Right renal cortex interstitium (tissue), 3 donors: ENCODE measurements around the gene C8A. TPM values are rescaled to one million over a fixed set of nuclear protein-coding genes. Genes with fewer than 3 reads are reported as not detected.

Experiments used
- DNase-seq, 3 donors: peaks; one replicate each; pipeline ENCODE4 v3.0.0-alpha.2; 2013; ENCODE audit warnings: low read depth in 3 of 3, low spot score in 2 of 3
- polyA plus RNA-seq, 3 donors: library from polyadenylated mRNA; unstranded; fragments of 120-200 nt; gene quantifications; one replicate each; pipeline ENCODE4 v1.2.1, GENCODE V29; 2013; ENCODE audit not compliant: insufficient read length in 3 of 3

Gene C8A
- polyA plus RNA-seq: not detected

GRCh38 chr1:56854521-56855099, at the start of gene C8A:
C8A (plus strand) TSS chr1:56854797; CDS start chr1:56854902, 105 bp downstream.
- DNase-seq: no peak

DNA sequence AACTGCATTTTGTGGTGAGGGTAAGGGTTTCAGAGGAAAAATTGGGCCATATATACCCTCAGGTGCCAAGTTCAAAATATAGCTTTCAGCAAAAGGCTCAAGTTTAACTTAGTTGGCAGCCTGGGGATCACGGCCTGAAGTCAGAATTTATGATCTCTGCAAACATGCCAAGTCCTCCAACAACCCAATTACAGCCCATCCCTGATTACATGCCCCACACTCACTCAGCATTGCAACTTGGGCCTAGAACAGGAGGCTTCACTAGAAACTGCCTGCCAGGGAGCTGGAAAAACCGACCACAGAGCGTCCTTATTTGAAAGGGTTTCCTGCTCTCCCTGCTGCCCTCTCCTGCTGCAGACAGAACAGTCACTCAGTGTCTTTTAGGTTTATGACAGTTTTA, 47.8 kb upstream of the C8A start:
- no peak for DNase-seq

- DNase-seq: no peak
Measured at GRCh38 chr1:56808410-56808809, 46.2 kb upstream of the C8A start.

- DNase-seq: no peak
Measured at GRCh38 chr1:56811331-56811730, 43.3 kb upstream of the C8A start.

GRCh38 chr1:56814205-56814604, 40.4 kb upstream of the C8A start:
- DNase-seq: no peak

GRCh38 chr1:56816264-56816663, 38.3 kb upstream of the C8A start:
- no peak for DNase-seq

DNA sequence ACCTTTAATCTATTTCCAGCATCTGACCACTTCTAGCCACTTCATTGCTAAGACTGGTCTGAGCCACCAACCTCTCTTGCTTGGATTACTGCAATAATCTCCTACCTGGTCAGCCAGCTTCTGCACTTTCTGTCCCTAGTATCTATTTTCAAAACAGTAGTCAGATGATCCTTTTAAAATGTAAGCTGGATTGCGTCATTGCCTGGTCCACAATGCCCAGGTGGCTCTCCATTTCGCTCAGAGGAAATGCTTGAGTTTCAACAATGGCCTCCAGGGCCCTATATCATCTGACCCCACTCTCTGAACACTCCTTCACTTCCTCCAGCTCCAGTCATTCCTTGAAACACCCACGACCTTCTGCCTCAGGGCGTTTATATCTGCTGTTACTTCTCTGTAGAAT, 37.7 kb upstream of the C8A start:
- DNase-seq: no peak

DNA sequence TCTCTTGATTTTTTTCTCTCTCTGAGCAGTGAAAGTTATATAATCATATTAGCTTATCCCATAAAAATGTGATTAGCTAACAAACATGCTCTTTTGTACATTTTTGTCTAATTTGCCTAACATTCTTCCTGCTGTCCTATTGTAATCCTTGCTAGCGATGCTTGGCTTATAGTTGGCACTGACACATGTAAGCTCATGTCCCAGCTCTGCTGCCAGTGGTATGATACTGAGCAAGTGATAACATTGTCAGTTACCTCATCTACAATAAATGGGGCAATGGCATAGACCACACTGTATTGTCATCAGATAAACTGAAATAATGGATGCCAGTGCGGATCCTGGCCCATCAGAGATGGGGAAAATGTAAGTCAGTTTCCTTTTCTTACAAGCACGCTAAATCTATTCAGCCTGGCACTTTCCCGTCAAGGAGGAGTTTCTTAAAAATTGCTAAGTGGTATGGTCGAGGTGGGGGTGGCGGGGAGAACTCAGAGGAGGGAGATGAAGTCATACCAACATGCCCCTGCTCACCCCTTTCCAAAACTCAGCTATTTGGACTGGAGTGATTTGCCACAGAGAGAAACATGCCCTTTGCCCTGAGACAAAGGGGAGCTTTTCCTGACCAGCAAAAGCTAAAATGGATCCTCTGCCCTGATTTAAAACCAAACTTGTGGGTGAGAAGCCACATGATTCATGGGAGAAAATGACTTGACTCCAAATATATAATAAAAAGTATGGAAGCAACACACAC, 36.7 kb upstream of the C8A start:
- DNase-seq: no peak

- DNase-seq: no peak
Measured at GRCh38 chr1:56819387-56819899, 35.2 kb upstream of the C8A start, which contains the start of gene FYB2. FYB2 (minus strand) TSS chr1:56819404; CDS start chr1:56819290, 114 bp downstream.

GRCh38 chr1:56820755-56821461, 33.7 kb upstream of the C8A start:
- no peak for DNase-seq

GRCh38 chr1:56821462-56821797, 33.2 kb upstream of the C8A start:
- DNase-seq: no peak

DNA sequence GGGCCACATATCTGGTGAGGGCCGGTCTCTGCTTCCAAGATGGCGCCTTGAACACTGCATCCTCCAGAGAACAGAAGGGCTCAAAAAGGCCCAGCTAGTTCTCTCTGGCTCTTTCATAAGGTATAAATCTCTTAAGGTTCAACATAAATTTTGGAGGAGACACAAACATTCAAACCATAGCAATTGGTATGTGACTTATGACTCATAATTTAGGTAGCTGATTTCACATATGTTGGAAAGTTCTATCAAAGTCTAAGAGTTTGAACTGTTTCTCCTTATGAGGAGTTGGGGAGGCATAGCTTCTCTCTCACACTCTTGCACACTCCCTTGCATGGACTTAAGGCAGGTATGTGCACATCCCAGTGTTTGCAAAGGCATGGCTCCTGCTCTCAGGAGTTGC, 30.3 kb upstream of the C8A start:
- DNase-seq: no peak

DNA sequence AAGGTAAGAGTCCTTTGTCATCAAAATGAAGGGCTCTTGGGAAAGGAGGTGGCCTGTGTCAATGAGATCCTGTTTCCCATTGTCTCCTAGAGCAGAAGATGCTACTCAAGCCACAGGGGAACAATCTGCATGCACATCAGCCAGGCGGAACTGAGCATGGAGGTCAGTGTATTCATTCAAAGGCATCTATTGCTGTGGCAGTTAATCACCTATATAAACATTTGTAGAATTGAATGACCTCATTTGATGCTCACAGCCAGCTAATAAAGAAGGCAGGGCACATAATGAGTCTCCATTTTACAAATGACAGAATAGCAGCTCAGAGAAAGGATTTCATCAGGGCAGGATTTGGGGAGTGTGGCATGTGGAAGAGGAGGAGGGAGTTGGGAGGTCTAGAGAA, 29.7 kb upstream of the C8A start:
- DNase-seq: no peak

- DNase-seq: no peak
Measured at GRCh38 chr1:56825436-56825835, 29.2 kb upstream of the C8A start.

DNA sequence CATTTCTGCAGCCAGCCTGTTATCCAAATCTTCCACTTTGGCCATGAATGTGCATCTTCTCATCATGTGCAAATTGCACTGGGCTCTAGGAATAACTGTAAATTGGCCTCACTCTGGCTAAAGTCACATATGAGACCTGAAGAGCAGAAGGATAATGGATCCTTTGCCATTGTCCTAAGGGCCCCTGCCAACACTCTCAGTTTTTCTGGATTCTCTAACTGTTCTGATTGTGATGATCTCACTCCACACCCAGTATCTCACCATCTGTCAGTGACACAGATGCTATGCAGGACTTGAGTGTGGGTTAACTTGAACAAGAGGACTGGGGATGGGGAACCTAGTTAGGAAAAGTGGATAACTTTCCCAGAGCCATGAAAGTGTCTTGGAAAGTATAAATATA, 26.9 kb upstream of the C8A start:
- DNase-seq: no peak

DNA sequence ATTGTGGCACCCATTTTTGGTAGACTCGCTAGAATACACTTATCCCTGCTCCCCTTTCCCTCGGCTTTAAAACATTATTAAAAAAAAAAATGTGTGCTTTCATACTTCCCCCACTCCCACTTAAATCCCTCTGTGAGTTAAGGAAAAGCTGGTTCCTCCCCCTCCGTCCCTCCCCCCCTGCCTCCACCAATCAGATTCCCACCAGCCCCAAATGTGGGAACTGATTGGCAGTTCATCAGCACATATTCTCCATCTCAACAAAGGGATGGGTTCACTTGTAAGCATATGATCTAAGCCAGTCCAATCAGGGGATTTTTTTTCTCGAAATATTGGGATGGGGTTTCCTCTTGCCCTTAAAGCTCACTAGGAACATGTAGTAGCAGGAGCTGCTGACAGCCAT, 24.5 kb upstream of the C8A start:
- no peak for DNase-seq

GRCh38 chr1:56831871-56832693, 22.5 kb upstream of the C8A start:
- peak in 2 of 3 donors; percentile 63 to 69 for DNase-seq

- DNase-seq: no peak
Measured at GRCh38 chr1:56833088-56833487, 21.5 kb upstream of the C8A start.

GRCh38 chr1:56834137-56834900, 20.3 kb upstream of the C8A start:
- no peak for DNase-seq

DNA sequence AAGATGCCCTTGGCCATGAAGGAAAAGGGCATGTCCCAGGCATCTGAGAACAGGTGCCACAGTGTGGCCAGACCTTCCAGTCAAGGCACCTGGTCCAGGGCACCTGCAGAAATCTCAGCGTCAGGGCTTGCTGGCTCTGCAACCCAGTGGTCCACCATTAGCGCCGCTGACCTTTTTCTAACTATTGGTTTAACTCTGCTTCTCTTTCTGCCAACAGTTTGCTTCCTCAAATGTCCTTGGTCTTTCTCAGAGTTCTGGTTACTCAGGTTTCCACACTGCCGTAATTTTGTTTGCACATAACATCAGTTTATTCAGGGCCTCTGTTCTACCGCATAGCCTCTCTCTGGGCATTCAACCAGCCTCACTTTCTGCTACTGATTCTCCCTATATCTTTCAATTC, 18.9 kb upstream of the C8A start:
- no peak for DNase-seq
